ENCODE measurements around the gene TAS1R3. TPM values are rescaled to one million over a fixed set of nuclear protein-coding genes. Genes with fewer than 3 reads are reported as not detected.

TAS1R3 gene
- total RNA-seq, 1 donor from 2014 or later, result not detected

- H3K27ac Mint-ChIP-seq, result no peak overlapping the region
- H3K4me1 Mint-ChIP-seq, result peaks cover 5% of the 10 kb centered on the region
Observed at GRCh38 chr1:1347026-1347595, 16.0 kb downstream of the TAS1R3 start.

GRCh38 chr1:1347663-1348419 is 16.8 kb downstream of the TAS1R3 start:
- Histone ChIP-seq H3K9me3 (ENCODE audit: low read depth) (no peaks in the 10 kb centered on the region), H2AFZ (replicated peaks) (no peak overlapping the region), H3K36me3 (no peaks in the 10 kb centered on the region), H3F3A (ENCODE audit: low read depth) (peaks cover 28% of the 10 kb centered on the region), H4K20me1 (ENCODE audit: low read depth) (peaks cover 73% of the 10 kb centered on the region), H3K4me1 (peaks cover 12% of the 10 kb centered on the region), H3K27ac (no peak overlapping the region), H3K9ac (peak overlapping the region; percentile 2), H3K27me3 (peaks cover under 1% of the 10 kb centered on the region), H3K4me3 (peak overlapping the region; percentile 90), H3K4me2 (peak overlapping the region; percentile 95), H3K79me2 (ENCODE audit: low read depth) (peaks cover 47% of the 10 kb centered on the region)
- Mint-ChIP-seq H3K36me3 (peaks cover 3% of the 10 kb centered on the region), H3K27ac (no peak overlapping the region), H3K27me3 (ENCODE audit: insufficient read depth, low read depth) (peaks cover 4% of the 10 kb centered on the region), H3K9me3 (no peaks in the 10 kb centered on the region), H3K4me3 (peak overlapping the region; percentile 87), H3K4me1 (peaks cover 13% of the 10 kb centered on the region)
- TF ChIP-seq CTCF (IDR thresholded peaks at IDR 0.05) (no peak), EZH2 (IDR thresholded peaks at IDR 0.05) (no peak), EZH2phosphoT487 (IDR thresholded peaks at IDR 0.05) (no peak)
- peak; percentile 81 for DNase-seq (ENCODE audit: low spot score)

More at GRCh38 chr1:1347026-1347595, 16.0 kb downstream of the TAS1R3 start:
- Histone ChIP-seq H3K4me1 (peaks cover 12% of the 10 kb centered on the region), H3K9ac (no peak overlapping the region), H2AFZ (replicated peaks) (no peak overlapping the region), H3K27ac (no peak overlapping the region), H3F3A (ENCODE audit: low read depth) (peaks cover 22% of the 10 kb centered on the region), H3K27me3 (no peaks in the 10 kb centered on the region), H3K9me3 (ENCODE audit: low read depth) (no peaks in the 10 kb centered on the region), H3K4me2 (peak overlapping the region; percentile 95), H3K36me3 (no peaks in the 10 kb centered on the region), H3K79me2 (ENCODE audit: low read depth) (peaks cover 47% of the 10 kb centered on the region), H4K20me1 (ENCODE audit: low read depth) (peaks cover 73% of the 10 kb centered on the region), H3K4me3 (peak overlapping the region; percentile 90)
- Mint-ChIP-seq H3K9me3 (no peaks in the 10 kb centered on the region), H3K4me3 (peak overlapping the region; percentile 87), H3K27me3 (ENCODE audit: insufficient read depth, low read depth) (no peaks in the 10 kb centered on the region), H3K36me3 (no peaks in the 10 kb centered on the region)
- DNase-seq (ENCODE audit: low spot score), result no peak
- TF ChIP-seq EZH2 (IDR thresholded peaks at IDR 0.05) (no peak), CTCF (IDR thresholded peaks at IDR 0.05) (no peak), EZH2phosphoT487 (IDR thresholded peaks at IDR 0.05) (no peak)

- peaks cover 15% of the 10 kb centered on the region for H3K4me1 ChIP-seq
- peak overlapping the region; percentile 2 for H3K9ac ChIP-seq
- H3K27ac Mint-ChIP-seq, result no peak overlapping the region
- peak overlapping the region; percentile 87 for H3K4me3 Mint-ChIP-seq
- H2AFZ ChIP-seq (replicated peaks), result peak overlapping the region; percentile 68
- H3K27me3 ChIP-seq, result peaks cover 9% of the 10 kb centered on the region
- peaks cover 75% of the 10 kb centered on the region for H4K20me1 ChIP-seq (ENCODE audit: low read depth)
- TF ChIP-seq CTCF (IDR thresholded peaks at IDR 0.05) (no peak), EZH2phosphoT487 (IDR thresholded peaks at IDR 0.05) (no peak), EZH2 (IDR thresholded peaks at IDR 0.05) (no peak)
- H3K4me3 ChIP-seq, result peak overlapping the region; percentile 90
- H3K36me3 ChIP-seq, result no peaks in the 10 kb centered on the region
- peaks cover 13% of the 10 kb centered on the region for H3K4me1 Mint-ChIP-seq
- H3K36me3 Mint-ChIP-seq, result peaks cover 3% of the 10 kb centered on the region
- no peak overlapping the region for H3K27ac ChIP-seq
- H3F3A ChIP-seq (ENCODE audit: low read depth), result peaks cover 36% of the 10 kb centered on the region
- H3K4me2 ChIP-seq, result peak overlapping the region; percentile 95
- H3K9me3 Mint-ChIP-seq, result no peaks in the 10 kb centered on the region
- DNase-seq (ENCODE audit: low spot score), result no peak
- H3K79me2 ChIP-seq (ENCODE audit: low read depth), result peaks cover 44% of the 10 kb centered on the region
- H3K27me3 Mint-ChIP-seq (ENCODE audit: insufficient read depth, low read depth), result peaks cover 8% of the 10 kb centered on the region
- H3K9me3 ChIP-seq (ENCODE audit: low read depth), result no peaks in the 10 kb centered on the region
Observed at GRCh38 chr1:1348420-1349255, 17.6 kb downstream of the TAS1R3 start.
